GM18868 (cell line): ENCODE data around the gene GALNT13.

Experiments
- ATAC-seq: cut with Tn5 transposase; IDR thresholded peaks from one replicate; pipeline ENCODE4 v1.9.1; 2021; ENCODE audit warnings: mild to moderate bottlenecking, moderate library complexity; ENCODE audit not compliant: unreplicated experiment

Gene GALNT13

DNA sequence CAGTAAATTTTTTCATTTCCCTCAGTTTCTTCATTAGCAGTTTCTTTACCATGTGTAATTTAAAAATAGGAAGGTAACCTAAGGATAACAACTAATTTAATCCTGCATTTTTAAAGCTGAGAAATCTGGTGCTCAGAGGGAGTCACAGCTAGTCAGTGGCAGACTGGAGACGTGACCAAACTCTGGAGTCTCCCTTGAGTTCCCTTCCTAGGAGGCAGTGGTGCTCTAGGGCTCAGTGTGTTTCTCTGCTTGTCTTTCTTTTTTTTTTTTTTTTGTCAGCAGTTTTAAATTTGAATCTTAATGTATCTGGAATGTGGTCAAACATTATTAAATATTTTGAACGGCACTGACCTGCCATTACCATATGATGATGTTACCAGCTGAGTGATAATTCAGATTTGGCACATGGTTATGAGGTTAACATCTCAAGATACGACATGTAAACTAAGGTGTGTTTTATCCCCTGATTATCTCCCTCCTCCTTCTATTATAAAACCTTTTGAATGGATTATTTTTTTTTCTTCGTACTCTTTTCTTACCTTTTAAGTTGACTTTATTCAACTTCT lies 226.2 kb downstream of the GALNT13 start:
- ATAC-seq: no peak

DNA sequence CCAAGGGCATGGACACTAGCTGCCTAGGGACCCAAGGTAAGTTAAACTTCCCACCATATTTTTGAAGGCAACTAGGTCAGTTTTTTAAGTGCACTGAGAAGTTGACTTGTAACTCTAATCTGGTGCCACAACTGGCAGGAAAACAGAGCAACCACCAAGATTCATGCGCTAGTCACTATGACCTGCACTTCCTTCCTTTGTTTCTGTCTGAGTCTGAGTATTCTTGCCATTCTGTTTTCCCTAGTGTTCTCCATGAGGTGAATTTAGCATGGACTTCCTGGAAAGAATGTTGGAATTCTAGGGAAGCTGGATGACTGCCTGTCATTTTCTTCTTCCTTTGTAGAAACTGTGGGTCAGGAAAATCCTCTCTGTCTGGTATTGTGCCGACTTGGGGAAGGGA lies 249.0 kb downstream of the GALNT13 start:
- ATAC-seq: no peak

DNA sequence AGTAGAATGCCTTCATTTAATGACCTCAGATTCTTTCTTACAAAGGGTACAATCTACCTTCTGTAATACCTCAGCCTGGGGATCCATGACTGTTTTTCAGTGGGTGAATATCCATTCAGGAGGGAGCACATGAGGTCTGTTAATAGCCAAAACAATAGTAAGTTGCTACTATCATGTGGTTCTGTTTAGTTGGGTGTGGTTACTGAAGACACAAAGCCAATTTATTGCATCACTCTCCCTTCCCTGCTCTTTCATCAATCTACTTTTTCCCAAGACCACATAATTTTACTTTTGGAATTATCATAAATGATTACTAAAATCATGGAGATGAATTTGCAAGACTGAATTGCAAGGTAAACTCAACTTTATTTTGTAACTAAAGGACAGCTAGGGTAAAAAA lies 254.2 kb downstream of the GALNT13 start:
- ATAC-seq: no peak

DNA sequence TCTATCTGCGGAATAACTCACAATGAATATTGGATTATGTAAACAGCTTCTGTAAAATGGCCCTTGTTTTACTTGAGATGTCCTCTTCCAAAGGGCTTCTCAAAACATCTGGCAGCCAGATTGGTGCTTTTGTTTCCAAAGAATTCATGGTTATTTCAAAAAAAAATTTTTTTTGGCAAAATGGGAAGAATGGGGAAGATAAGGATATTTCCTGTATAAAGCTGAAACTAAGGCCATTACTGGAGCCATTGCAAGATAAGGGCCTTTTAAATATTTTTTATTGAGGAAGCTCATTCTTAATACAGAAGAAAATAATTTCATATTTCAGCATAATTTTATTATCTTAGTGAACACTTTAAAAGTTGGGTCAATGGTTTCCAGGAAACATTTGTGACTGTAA lies 259.1 kb downstream of the GALNT13 start:
- ATAC-seq: no peak

DNA sequence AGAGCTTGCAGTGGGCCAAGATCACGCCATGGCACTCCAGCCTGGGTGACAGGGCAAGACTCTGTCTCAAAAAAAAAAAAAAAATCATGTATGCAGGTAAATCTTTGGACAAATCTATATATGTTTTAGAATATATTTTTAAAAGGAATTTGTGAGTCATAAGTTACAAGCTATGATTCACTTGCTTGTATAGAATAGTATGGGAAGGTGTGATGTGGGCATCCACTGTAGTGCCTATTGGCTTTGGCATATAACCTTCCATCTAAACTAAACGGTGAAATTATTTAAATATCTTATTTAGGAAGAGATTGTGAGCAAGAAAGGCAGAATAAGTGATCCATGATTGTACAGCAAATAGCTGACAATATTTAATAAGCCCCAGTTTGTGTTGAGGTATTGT lies 261.1 kb downstream of the GALNT13 start:
- no peak for ATAC-seq

DNA sequence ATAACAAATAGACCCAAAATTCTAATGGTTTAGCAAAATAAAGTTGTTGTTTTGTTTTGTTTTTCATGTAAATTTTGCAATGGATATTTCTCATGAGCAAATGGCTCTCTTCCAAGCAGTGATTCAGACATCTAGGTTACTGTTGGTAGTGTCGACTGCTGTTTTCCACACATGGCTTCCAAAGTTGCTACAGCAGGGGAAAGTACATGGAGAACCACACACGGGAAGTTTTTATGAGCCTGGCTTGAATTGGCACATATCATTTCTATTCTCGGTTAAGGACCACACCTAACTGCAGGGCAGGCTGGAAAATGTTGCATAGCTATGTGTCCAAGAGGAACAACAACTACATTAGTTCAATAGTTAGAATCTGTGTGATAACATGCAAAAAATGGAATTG lies 262.1 kb downstream of the GALNT13 start:
- ATAC-seq: no peak

DNA sequence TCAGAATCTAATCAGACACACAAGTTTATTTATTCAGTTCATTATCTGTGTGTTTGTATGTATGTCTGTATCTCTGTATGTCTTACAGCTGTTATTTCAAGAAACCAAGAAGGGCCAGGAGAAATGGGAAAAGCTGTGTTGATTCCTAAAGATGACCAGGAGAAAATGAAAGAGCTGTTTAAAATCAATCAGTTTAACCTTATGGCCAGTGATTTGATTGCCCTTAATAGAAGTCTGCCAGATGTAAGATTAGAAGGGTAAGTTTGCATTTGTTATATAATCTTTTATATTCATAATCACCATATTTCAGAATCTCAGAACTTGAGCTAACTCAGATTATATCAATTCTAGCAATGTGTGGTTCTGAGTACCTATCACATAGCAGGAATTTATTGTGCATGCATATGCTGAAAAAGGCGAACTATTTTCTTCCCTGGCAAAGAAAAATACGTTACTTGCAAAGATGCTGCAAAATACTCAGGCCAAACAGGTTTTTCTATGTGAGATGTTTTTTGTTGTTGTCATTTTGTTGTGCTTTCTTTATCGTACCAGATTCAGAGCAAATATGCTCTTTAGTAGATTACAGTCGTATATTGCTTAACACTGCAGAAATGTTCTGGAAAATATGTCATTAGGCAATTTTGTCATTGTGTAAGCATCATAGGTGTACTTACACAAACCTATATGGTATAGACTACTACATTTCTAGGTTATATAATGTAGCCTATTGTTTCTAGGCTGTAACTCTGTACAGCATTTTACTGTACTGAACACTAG lies 268.7 kb downstream of the GALNT13 start:
- ATAC-seq: no peak

DNA sequence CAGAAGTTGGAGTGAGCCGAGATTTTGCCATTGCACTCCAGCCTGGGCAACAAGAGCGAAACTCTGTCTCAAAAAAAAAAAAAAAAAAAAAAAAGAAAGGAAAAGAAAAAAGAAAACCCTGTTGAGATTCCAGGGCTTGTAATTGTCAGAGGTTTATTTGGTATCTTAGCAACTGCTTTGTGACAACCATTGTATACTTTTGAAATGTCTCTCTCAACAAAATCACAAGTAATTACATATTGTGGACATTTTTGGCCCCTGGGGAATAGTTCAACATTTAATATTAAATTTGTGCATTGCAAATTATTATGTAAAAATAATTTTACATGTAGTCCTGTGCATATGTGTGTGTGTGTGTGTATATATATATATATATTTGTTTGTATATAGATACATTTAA lies 270.8 kb downstream of the GALNT13 start:
- ATAC-seq: no peak

DNA sequence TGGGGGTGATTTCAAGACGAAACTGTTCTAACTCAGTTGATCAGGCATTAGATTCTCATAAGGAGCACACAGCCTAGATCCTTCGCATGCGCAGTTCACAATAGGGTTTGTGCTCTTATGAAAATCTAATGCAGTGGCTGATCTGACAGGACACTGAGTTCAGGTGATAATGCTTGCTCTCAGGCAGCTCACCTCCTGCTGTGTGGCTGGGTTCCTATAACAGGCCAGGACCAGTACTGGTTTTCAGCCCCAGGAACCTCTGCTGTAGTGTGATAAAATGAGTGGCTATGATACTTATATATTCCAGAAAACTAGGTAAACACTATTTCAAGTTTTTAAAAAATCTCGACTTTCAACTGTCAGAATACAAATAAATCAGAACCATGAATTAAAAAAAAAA lies 271.4 kb downstream of the GALNT13 start:
- ATAC-seq: no peak

DNA sequence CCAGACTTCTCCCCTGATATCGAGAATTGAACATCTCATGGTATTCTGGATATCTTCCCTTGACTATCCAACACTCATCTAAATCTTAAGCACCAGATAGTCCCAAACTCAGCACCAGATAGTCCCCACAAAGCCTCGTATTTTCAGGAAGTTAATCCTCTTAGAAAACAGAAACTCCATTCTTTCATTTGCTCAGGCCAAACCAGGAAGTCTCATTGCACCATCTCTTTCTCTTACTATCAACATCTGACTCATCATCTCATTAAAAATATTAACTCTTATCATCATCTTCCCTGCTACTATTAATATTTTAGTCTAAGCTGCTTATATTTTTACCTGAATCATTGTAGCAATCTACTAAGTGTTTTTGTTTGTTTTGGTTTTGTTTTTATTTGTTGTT lies 286.4 kb downstream of the GALNT13 start:
- ATAC-seq: no peak

DNA sequence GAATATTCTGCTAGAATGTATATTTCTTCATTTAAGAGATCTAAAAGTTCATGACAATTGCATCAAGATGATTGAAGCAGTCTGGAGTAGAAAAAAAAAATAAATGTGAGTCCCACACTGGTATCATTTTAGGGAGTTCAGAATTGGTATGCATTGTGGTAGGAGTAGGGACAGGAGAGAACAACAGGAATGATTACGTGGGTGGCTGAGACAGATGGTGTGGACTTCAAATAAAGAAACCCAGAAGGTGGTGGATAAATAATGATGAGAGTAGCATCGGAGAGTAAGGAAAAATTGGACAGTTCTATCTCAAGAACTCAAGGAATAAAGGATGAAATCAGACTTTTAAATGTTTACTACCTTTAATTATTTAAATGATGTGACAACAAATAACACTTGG lies 289.6 kb downstream of the GALNT13 start:
- no peak for ATAC-seq

DNA sequence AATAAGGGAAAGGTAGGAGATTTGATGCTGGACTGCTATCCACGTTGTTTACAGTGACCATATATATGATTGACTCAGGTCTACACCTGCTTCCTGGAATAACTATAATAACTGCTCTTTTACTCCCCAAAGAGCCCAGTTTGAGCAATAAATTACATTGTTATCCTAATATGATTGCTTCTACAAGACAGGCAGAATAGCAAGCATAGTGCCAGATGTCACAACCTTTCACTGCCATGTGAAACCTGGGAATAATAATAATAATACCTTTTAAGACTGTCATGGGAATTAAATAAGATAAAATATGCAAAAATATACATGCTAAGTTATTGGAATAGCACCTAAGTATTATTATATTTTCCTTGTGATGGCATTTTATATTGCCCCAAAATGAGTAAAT lies 298.7 kb downstream of the GALNT13 start:
- no peak for ATAC-seq

DNA sequence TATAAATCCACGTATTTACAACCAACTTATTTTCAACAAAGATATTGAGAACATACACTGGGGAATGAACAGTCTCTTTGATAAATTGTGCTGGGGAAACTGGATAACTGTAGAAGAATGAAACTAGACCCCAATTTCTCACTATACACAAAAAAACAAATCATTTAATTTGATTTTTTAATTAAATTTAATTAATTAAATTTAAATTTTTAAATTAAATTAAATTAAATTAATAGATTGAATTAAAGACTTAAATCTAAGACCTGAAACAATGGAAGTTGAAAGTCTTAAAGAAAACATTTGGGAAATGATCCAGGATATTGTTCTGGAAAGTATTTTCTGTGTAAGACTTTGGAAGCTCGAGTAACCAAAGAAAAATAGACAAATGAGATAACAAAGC lies 301.4 kb downstream of the GALNT13 start:
- ATAC-seq: no peak

DNA sequence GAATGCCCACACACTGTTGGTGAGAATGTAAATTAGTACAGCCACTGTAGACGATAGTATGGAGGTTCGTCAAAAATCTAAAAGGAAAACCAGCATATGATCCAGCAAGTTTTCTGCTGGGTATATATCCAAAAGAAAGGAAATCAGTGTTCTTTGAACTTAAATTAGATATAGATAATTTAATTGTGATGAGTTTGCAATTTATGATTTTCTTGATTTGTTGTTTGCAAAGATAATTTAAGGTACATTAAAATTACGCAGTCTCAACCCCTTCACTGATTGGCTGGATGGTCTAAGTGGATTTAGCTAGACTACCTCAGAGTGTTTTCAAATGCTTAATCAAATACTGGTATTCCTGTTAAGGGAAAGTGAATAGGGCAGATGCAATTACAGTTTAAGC lies 302.2 kb downstream of the GALNT13 start:
- no peak for ATAC-seq

DNA sequence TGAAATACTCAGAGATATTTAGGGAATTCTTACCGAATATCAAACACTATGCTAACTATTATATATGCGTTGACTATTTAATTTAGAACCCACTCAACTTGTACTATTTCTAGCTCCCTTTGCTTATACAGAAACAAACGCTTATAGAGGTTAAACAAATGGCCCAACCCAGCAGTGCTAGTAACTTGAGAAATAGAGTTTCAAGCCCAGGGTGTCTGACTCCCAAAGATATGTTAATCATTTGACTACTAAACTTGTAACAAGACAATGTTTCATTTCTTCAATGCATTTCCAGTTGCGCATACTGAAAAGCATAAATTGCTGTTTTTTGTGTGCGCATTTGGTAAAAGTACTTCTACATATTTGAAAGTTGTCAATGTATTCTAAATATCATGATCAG lies 310.3 kb downstream of the GALNT13 start:
- ATAC-seq: no peak

DNA sequence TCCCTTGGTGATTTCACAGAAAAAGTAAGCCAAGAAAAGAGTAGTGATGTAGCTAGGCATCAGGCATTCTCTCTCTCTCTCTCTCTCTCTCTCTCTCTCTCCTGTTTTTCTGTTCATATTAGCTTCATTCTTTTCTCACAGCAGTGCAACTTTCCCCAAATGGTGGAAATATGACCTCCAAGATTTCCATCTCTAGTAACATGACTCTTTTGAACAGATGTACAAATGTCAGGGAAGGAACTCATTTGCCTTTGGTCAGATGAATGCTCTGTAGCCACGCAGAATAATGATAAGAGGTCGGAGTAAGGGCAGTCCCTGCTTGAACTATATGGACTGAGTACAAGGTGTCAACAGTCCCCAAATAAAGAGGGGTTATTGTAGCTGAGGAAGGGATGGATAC lies 316.2 kb downstream of the GALNT13 start:
- ATAC-seq: no peak

DNA sequence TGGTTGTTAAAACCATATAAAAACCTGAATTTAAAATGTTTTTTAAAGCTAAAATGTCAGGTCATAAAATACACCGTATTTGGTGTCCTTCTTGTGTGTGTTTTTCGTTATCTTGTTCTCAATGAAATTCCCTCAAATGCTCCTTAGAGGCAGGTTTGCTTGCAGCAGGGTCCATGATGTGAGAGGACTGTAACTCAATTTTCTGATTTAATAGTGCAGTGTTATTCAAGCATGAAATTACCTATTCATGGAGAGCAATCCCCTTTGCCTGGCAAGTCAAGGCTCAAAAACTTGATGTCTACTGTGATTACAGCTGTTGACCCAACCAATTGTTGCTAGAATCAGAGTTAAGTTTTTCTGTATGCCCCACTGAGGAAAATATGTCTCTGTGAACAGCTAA lies 318.2 kb downstream of the GALNT13 start:
- ATAC-seq: no peak

DNA sequence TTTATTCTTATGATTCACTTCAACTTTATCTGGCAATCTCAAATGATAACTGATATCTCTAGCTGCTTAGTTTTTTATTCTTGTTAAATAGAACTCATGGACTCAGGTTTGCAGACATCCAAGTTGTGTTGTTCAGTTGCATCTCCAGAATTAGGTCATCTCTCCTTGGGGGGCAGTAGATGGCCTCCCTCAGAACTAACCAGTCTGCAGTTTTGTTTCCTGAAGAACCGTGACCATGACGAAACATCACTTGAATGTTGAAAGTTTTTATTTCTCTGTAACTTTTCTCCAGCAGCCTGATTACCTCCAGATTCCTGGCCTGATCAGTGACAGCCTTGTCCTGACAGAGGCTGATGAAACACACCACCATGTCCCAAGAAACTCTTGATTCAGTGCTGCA lies 321.5 kb downstream of the GALNT13 start:
- ATAC-seq: no peak

DNA sequence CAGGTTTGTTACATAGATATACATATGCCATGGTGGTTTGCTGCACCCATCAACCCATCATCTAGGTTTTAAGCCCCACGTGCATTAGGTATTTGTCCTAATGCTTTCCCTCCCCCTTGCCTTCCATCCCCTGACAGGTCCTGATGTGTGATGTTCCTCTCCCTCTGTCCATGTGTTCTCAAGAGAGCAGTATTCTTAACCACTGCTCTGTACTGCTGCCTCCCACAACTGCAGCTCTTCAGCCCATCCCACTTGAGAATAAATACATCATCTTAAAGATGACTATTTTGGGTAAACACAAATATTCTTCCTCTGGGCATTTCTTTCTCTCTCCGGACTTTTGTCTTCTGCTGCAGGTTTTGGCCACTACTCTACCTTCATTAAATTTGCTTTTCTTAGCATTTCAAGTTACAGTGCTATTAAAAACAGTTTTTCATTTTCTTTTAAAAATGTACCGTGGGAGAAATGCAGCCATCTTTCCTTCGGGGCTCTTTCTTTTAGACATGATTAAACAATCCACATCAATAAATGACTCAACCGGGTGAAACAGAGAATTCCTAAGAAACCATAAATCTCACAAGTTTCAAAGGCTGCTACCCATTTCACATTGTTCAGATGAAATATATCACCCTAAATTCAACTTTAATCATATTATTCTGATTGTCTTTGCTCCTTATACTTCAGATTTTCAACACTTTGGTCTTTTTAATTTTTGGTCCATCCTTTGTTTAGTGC lies 323.4 kb downstream of the GALNT13 start:
- no peak for ATAC-seq

DNA sequence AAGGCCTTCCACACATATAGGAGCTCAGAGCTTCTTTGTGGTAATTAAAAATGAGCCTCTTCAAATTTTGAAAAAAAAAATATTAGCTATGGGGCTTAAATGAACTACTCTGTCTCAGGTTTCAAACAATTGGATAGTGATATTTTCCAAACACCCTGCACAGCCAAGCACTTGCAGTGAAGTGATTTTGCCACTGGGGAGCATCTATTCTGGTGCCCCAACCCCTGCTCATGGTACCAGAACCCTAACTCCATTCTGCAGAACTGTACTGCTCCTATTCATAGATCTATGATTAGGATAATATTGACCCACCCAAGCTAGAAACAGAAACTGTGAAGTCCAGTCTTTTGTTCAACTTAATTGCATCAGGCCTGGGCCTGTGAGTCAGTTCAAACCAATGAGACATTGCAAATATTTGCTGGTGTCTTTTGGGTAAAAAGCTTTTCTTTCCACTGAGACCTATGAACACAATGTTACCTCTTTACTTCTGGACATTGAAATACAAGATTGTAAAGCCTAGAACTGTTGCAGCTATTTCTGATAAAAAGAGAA lies 324.0 kb downstream of the GALNT13 start:
- ATAC-seq: no peak

DNA sequence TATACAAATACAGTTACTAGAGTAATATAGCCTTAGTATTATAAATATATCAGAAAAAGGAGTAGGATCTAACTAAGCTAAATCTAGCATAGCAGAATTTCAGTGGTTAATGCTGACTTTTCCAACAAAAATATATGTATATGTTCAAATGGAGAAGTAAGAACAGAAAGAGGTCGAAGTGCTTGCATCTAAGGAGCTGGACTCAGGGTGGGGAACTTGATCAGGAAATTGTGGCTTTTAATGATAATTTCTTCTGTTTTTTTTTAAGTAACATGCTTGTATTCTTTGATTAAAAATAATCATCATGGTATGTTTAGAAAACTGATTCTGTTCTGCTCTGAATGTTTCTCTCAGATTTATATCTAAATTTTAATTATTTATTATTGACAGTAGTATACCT lies 327.1 kb downstream of the GALNT13 start:
- no peak for ATAC-seq

DNA sequence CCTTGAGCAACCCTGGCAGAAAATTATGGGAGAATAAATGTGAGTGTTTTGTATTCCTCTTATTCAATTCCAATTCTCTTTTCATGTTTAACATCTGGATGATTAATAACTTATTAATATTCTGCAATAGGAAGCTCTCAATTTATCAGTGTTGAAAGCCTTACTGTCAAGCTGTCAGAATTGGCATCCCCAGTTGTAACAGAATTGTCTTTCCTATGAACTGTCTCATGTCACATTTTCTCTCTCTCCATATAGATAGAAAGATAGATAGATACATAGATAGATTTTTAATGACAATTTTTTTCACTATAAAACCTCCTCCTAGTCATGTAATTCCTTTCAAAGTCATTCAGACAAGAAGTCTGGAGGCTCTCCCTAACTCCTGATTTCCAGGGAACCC lies 331.5 kb downstream of the GALNT13 start:
- no peak for ATAC-seq
